Smooth muscle cell (in vitro differentiated cells): Measurements from ENCODE around the gene CXXC4. TPM values are rescaled to one million over a fixed set of nuclear protein-coding genes. Genes with fewer than 3 reads are reported as not detected.

ENCODE experiments used
- DNase-seq: peaks from one replicate; lab custom pipeline; 2025; ENCODE audit not compliant: unreplicated experiment; lab: John Stamatoyannopoulos, UW
- H2AFZ ChIP-seq: fragments of 200-600 bp; sonication (generic); 2 replicates; pipeline ENCODE4 v1.6.0; 2016; ENCODE audit warnings: antibody characterized with exemption, low read depth, mild to moderate bottlenecking
- H3F3A ChIP-seq: fragments of 200-600 bp; sonication (generic); 2 replicates; pipeline ENCODE4 v1.6.0; 2017; ENCODE audit warnings: antibody characterized with exemption, low read depth
- H3K27ac ChIP-seq: fragments of 200-600 bp; sonication (generic); 2 replicates; pipeline ENCODE4 v1.5.1; 2016; ENCODE audit warnings: low read depth, mild to moderate bottlenecking
- H3K27me3 ChIP-seq: fragments of 200-600 bp; sonication (generic); 2 replicates; pipeline ENCODE4 v1.6.1; 2016; ENCODE audit warnings: low read depth, mild to moderate bottlenecking
- H3K36me3 ChIP-seq: fragments of 200-600 bp; sonication (generic); 2 replicates; pipeline ENCODE4 v1.5.1; 2016; ENCODE audit warnings: low read depth
- H3K4me1 ChIP-seq: fragments of 200-600 bp; sonication (generic); 2 replicates; pipeline ENCODE4 v1.5.1; 2016; ENCODE audit warnings: low read depth
- H3K4me2 ChIP-seq: fragments of 200-600 bp; sonication (generic); 2 replicates; pipeline ENCODE4 v1.6.0; 2016; ENCODE audit warnings: mild to moderate bottlenecking
- H3K4me3 ChIP-seq: fragments of 200-600 bp; sonication (generic); 2 replicates; pipeline ENCODE4 v1.5.1; 2016; ENCODE audit warnings: mild to moderate bottlenecking
- H3K79me2 ChIP-seq: fragments of 200-600 bp; sonication (generic); 2 replicates; pipeline ENCODE4 v1.6.0; 2016; ENCODE audit warnings: low read depth, mild to moderate bottlenecking
- H3K9ac ChIP-seq: fragments of 200-600 bp; sonication (generic); 2 replicates; pipeline ENCODE4 v1.6.0; 2016; ENCODE audit warnings: low read depth
- H3K9me3 ChIP-seq: fragments of 200-600 bp; sonication (generic); replicated peaks from 2 replicates; pipeline ENCODE4 v1.5.1; 2016; ENCODE audit warnings: low read depth
- H4K20me1 ChIP-seq: fragments of 200-600 bp; sonication (generic); 2 replicates; pipeline ENCODE4 v1.6.0; 2016; ENCODE audit warnings: low read depth
- WGBS: methylation state at CpG from one replicate; pipeline ENCODE4 v1.1.7; 2016; ENCODE audit warnings: low lambda C conversion rate; 5-methylcytosine and 5-hydroxymethylcytosine counted together
- polyA plus RNA-seq: library from polyadenylated mRNA; unstranded; fragments of >200 nt; fragmentation: Nextera tagmentation; extraction: Ambion mirVana; gene quantifications from 2 replicates; pipeline ENCODE4 v1.2.1, GENCODE V29; 2016
- total RNA-seq: library from RNA; depleted of rRNA; stranded (reverse); fragments of >200 nt; gene quantifications from 2 replicates; pipeline ENCODE4 v1.2.3, GENCODE V29; 2014
- TF ChIP-seq, protein P1 (sequence below): fragments of 200-600 bp; sonication (generic); IDR thresholded peaks from 2 replicates; pipeline ENCODE4 v1.5.1; 2017; ENCODE audit warnings: borderline replicate concordance, mild to moderate bottlenecking, antibody characterized with exemption; ENCODE audit not compliant: insufficient read depth, poor library complexity, severe bottlenecking

The CXXC4 gene
- total and polyA plus RNA-seq, 2 experiments from 2014 or later, result 0.18 to 0.64 TPM

DNA sequence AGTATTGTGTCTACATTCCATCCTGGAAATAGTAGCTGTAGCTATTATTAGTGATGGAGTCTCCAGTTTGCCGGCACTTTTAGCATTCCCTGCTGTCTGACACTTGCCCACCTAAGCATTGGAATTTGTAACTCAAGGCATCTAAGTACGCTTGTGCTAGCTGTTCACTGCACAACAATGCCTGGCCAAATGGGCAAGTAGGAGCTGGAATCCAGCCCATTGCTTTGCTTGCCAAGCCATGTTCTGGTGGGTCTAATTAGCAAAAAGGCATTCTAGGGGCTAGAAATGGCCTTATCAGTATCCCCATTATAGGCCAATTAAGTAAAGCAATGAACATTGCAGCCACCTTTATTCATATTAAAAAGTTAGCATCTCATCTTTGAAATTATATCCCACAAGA lies 7.8 kb upstream of the CXXC4 start:
- Histone ChIP-seq H3K36me3 (no peaks in the 10 kb centered on the region), H3K27ac (no peak overlapping the region), H3K27me3 (peaks cover 11% of the 10 kb centered on the region), H3K4me1 (peaks cover 19% of the 10 kb centered on the region), H4K20me1 (no peaks in the 10 kb centered on the region), H2AFZ (no peak overlapping the region), H3K79me2 (no peaks in the 10 kb centered on the region), H3F3A (no peaks in the 10 kb centered on the region), H3K4me2 (no peak overlapping the region), H3K9ac (no peak overlapping the region), H3K4me3 (no peak overlapping the region), H3K9me3 (no peaks in the 10 kb centered on the region)
- TF ChIP-seq, protein P1, sequence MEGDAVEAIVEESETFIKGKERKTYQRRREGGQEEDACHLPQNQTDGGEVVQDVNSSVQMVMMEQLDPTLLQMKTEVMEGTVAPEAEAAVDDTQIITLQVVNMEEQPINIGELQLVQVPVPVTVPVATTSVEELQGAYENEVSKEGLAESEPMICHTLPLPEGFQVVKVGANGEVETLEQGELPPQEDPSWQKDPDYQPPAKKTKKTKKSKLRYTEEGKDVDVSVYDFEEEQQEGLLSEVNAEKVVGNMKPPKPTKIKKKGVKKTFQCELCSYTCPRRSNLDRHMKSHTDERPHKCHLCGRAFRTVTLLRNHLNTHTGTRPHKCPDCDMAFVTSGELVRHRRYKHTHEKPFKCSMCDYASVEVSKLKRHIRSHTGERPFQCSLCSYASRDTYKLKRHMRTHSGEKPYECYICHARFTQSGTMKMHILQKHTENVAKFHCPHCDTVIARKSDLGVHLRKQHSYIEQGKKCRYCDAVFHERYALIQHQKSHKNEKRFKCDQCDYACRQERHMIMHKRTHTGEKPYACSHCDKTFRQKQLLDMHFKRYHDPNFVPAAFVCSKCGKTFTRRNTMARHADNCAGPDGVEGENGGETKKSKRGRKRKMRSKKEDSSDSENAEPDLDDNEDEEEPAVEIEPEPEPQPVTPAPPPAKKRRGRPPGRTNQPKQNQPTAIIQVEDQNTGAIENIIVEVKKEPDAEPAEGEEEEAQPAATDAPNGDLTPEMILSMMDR, result no peak
- no peak for DNase-seq
- 94% methylated on average over 2 of the region's 2 CpGs for WGBS

DNA sequence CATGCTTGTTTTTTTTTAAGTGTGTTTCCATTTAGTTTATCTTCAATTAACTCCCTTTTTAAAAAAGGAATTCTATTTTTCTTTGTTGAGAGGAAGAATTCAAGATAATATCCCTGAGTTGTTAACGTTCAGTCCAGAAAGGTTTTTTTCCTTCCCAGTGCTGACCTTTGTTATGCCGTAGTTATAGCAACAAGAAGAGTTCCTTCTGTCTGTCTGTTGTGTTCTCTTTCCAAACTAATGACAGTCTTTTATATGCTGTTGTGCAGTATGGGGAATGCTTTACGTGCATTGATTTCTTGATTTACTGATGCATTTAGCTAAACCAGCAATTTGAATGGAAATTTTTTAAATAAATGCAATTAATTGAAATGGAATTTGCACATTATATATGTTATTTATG lies 6.6 kb upstream of the CXXC4 start:
- Histone ChIP-seq H3K4me1 (peaks cover 23% of the 10 kb centered on the region), H3K9me3 (no peaks in the 10 kb centered on the region), H3K36me3 (no peaks in the 10 kb centered on the region), H3K9ac (no peak overlapping the region), H3K27me3 (peaks cover 11% of the 10 kb centered on the region), H3K27ac (no peak overlapping the region), H3F3A (no peaks in the 10 kb centered on the region), H2AFZ (no peak overlapping the region), H3K79me2 (no peaks in the 10 kb centered on the region), H4K20me1 (no peaks in the 10 kb centered on the region), H3K4me3 (no peak overlapping the region), H3K4me2 (no peak overlapping the region)
- TF ChIP-seq, protein P1, result no peak
- 67% methylated on average over 3 of the region's 3 CpGs for WGBS
- DNase-seq, result no peak

DNA sequence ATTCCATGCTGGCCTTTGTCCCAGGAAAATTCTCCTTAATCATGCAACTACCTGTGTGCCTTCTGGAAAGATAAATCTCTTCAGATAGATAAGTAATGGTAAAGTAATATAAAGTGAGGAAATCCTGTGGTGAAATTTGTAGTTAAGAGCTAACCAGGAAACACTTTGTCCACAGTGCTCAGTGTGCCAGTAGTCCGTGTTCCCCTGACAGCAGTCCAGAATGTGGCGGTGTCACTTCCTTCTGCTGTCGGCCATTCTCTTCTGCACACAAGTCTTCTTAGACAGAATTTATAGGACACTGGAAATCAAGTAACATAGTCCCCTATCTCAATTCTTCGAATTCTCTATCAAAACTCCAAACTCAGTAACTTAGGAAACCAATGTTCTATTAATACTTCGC lies 5.7 kb upstream of the CXXC4 start:
- Histone ChIP-seq H3K4me3 (no peak overlapping the region), H3K4me1 (peaks cover 29% of the 10 kb centered on the region), H3F3A (no peaks in the 10 kb centered on the region), H3K36me3 (no peaks in the 10 kb centered on the region), H2AFZ (no peak overlapping the region), H3K79me2 (no peaks in the 10 kb centered on the region), H4K20me1 (no peaks in the 10 kb centered on the region), H3K9me3 (no peaks in the 10 kb centered on the region), H3K27me3 (peaks cover 10% of the 10 kb centered on the region), H3K9ac (no peak overlapping the region), H3K27ac (no peak overlapping the region), H3K4me2 (no peak overlapping the region)
- TF ChIP-seq, protein P1, result no peak
- 87% methylated on average over 5 of the region's 5 CpGs for WGBS
- DNase-seq, result no peak

DNA sequence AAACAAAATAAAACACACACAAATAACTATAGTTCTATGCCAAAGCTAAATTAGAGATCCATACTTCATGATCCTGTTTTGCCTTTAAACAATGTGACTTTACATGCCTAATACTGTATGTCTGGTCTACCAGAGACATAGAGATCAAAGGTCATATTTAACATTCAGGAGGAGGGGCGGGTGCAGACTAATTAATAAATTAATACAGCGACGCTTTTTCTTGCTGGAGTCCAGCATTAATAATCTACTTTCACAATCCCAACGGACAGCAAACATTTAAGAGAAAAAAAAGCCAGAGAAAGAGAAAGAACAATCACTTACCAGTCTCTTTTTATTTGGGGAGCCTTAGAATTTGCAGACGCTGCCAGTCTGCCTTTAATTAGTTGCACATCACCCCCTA lies 509 bp downstream of the CXXC4 start:
- peak overlapping the region; percentile 90 for H3K4me2 ChIP-seq

More for the DNA sequence above, 509 bp downstream of the CXXC4 start:
- no peak for DNase-seq
- no peak overlapping the region for H3K27ac ChIP-seq
- 14% methylated on average over 5 of the region's 5 CpGs for WGBS
- no peaks in the 10 kb centered on the region for H3K36me3 ChIP-seq
- peaks cover 7% of the 10 kb centered on the region for H3K27me3 ChIP-seq
- no peaks in the 10 kb centered on the region for H3K9me3 ChIP-seq
- no peaks in the 10 kb centered on the region for H4K20me1 ChIP-seq
- H3F3A ChIP-seq, result peaks cover 24% of the 10 kb centered on the region
- no peaks in the 10 kb centered on the region for H3K79me2 ChIP-seq
- peaks cover 30% of the 10 kb centered on the region for H3K4me1 ChIP-seq
- peak overlapping the region; percentile 69 for H3K4me3 ChIP-seq
- peak overlapping the region; percentile 93 for H2AFZ ChIP-seq
- TF ChIP-seq, protein P1, result no peak
- H3K9ac ChIP-seq, result no peak overlapping the region
